Ishikawa (cell line): ENCODE results near the gene QRFPR.

Experiments
- CREB1 ChIP-seq: IDR thresholded peaks from 2 replicates; pipeline ENCODE4 v1.6.1; 2012; ENCODE audit warnings: low read depth
- EP300 ChIP-seq: IDR thresholded peaks from 2 replicates; pipeline ENCODE4 v1.6.1; 2012; ENCODE audit warnings: borderline replicate concordance
- NFIC ChIP-seq: IDR thresholded peaks from 2 replicates; pipeline ENCODE4 v1.6.1; 2012
- RAD21 ChIP-seq: IDR thresholded peaks from 2 replicates; pipeline ENCODE4 v1.6.1; 2012; ENCODE audit warnings: low read depth
- TAF1 ChIP-seq: IDR thresholded peaks from 2 replicates; pipeline ENCODE4 v1.6.1; 2012; ENCODE audit warnings: low read depth, mild to moderate bottlenecking
- TCF12 ChIP-seq: IDR thresholded peaks from 2 replicates; pipeline ENCODE4 v1.6.1; 2012; ENCODE audit warnings: low read depth
- TEAD4 ChIP-seq: IDR thresholded peaks from 2 replicates; pipeline ENCODE4 v1.6.1; 2012
- YY1 ChIP-seq: IDR thresholded peaks from 2 replicates; pipeline ENCODE4 v1.6.1; 2012; ENCODE audit warnings: low read depth
- TF ChIP-seq, protein P1 (sequence below): IDR thresholded peaks from 2 replicates; pipeline ENCODE4 v1.6.1; 2012; ENCODE audit warnings: low read depth, mild to moderate bottlenecking

DNA sequence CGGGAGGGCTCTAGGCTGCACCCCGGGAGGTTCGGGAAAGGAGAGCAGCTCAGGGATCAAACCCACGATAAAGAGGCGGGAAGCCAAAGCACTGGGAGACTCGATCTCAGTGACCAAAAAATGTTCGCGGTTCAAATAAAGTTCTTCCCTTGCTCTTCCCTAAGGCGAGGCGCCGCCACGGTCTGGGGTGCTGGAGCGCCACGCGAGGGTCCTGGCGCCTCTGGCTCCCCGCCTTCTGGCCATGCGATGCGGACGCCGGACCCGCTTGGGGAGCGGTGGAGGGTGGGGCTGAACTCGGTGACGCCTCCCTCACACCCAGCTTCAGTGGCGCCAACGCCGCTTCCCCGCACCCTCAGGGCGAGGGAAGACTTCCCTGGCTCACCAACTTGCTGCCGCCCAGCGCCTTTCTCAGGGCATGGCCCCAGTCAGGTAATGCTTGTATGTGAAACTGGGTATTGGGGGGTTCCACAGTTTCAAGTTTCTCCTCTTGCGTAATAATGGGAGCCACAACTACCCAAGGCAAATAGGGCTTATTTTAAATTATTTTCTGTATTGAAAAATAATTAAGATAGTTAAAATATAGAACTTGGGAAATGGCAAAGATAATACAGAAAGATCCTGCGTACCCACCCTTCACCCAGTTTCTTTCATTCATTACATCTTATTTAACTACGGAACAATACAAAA is at the start of gene QRFPR:
- TF ChIP-seq CREB1 (no peak), TEAD4 (no peak), TAF1 (no peak), EP300 (no peak), NFIC (no peak), TCF12 (no peak), RAD21 (no peak), YY1 (no peak)
- TF ChIP-seq, protein P1, sequence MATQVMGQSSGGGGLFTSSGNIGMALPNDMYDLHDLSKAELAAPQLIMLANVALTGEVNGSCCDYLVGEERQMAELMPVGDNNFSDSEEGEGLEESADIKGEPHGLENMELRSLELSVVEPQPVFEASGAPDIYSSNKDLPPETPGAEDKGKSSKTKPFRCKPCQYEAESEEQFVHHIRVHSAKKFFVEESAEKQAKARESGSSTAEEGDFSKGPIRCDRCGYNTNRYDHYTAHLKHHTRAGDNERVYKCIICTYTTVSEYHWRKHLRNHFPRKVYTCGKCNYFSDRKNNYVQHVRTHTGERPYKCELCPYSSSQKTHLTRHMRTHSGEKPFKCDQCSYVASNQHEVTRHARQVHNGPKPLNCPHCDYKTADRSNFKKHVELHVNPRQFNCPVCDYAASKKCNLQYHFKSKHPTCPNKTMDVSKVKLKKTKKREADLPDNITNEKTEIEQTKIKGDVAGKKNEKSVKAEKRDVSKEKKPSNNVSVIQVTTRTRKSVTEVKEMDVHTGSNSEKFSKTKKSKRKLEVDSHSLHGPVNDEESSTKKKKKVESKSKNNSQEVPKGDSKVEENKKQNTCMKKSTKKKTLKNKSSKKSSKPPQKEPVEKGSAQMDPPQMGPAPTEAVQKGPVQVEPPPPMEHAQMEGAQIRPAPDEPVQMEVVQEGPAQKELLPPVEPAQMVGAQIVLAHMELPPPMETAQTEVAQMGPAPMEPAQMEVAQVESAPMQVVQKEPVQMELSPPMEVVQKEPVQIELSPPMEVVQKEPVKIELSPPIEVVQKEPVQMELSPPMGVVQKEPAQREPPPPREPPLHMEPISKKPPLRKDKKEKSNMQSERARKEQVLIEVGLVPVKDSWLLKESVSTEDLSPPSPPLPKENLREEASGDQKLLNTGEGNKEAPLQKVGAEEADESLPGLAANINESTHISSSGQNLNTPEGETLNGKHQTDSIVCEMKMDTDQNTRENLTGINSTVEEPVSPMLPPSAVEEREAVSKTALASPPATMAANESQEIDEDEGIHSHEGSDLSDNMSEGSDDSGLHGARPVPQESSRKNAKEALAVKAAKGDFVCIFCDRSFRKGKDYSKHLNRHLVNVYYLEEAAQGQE = no peak
